AG04449 (cell line): Measurements from ENCODE around the gene KANSL2.
"Not testable (repeated sequence)": the region's sequence is repeated elsewhere in the genome, so short reads cannot be mapped to it uniquely, and the experiment has no call there.

Experiments used
- CTCF ChIA-PET: fragments of 350-600 bp; formaldehyde crosslinking; extraction: SDS; loops from one replicate; lab custom pipeline; 2021; ENCODE audit warnings: antibody characterized with exemption; lab: Yijun Ruan, JAX
- POLR2A ChIA-PET: fragments of 400-600, 350-600 bp; formaldehyde crosslinking; extraction: SDS; loops from one replicate; lab custom pipeline; 2020; ENCODE audit warnings: antibody characterized with exemption, inconsistent platforms; lab: Yijun Ruan, JAX
- DNase-seq: peaks from one replicate; pipeline ENCODE4 v3.0.0-alpha.2; 2010; ENCODE audit warnings: low read depth, low spot score
- H3K4me3 ChIP-seq: 2 replicates; pipeline ENCODE4 v1.5.1; 2011; ENCODE audit warnings: low read depth, mild to moderate bottlenecking, control low read depth, low read length
- TF ChIP-seq, protein P1 (sequence below): IDR thresholded peaks from one replicate; pipeline ENCODE4 v1.5.1; 2011; ENCODE audit warnings: mild to moderate bottlenecking, moderate library complexity, low read length, control low read depth, inconsistent platforms; ENCODE audit not compliant: insufficient read depth; ENCODE audit errors: missing control alignments

Gene KANSL2

DNA sequence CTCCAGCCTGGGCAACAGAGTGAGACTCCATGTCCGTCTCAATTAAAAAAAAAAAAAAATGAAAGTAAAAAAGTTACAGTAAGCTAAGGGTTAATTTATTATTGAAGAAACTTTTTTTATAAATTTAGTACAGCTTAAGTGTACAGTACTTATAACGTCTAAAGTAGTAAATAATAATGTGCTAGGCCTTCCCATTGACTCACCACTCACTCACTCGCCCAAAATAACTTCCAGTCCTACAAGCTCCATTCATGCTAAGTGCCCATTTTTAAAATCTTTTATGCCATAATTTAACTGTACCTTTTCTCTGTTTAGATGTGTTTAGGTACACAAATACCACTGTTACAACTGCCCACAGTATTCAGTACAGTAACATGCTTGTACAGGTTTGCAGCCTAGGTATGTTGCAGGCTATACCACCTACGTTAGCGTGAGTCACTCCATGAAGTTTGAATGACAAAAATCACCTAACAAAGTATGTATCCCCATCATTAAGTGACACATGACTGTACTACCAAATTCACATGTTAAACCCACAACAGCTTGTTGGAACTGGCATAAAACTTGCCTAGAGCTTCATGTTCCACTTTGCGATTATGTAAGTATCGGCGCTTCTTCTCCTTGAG lies 10.7 kb downstream of the KANSL2 start:
- H3K4me3 ChIP-seq, result no peak overlapping the region
- POLR2A ChIA-PET, result interaction anchor here (1.8 kb wide), 1 partner anchor 11 kb away, joined by 6 read pairs; the partner anchor contains the start of gene KANSL2
- no peak for DNase-seq
- TF ChIP-seq, protein P1, sequence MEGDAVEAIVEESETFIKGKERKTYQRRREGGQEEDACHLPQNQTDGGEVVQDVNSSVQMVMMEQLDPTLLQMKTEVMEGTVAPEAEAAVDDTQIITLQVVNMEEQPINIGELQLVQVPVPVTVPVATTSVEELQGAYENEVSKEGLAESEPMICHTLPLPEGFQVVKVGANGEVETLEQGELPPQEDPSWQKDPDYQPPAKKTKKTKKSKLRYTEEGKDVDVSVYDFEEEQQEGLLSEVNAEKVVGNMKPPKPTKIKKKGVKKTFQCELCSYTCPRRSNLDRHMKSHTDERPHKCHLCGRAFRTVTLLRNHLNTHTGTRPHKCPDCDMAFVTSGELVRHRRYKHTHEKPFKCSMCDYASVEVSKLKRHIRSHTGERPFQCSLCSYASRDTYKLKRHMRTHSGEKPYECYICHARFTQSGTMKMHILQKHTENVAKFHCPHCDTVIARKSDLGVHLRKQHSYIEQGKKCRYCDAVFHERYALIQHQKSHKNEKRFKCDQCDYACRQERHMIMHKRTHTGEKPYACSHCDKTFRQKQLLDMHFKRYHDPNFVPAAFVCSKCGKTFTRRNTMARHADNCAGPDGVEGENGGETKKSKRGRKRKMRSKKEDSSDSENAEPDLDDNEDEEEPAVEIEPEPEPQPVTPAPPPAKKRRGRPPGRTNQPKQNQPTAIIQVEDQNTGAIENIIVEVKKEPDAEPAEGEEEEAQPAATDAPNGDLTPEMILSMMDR, result no peak
- CTCF ChIA-PET, result interaction anchor here (0.9 to 1.8 kb wide), 3 partner anchors 11 to 54 kb away, joined by 3 to 5 read pairs (median 3); no protein-coding TSS in a partner anchor

DNA sequence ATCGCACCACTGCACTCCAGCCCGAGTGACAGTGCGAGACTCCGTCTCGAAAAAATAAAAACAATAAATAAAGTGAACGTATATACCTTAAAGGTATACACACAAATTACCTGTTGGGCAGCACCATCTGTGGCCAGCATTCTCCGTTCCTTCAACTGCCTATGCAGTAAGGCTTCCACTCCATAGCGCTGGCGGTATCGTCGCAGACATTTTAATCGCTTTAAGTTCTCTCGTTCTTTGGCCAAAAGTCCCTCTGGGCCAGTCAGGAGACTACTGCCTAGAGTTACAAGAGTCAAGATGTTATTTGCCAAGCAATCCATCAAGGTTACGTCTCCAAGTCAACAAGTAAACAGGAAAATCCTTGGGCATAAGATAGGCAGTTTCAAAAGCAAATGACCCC lies 13.0 kb downstream of the KANSL2 start:
- DNase-seq, result no peak
- TF ChIP-seq, protein P1, result no peak

DNA sequence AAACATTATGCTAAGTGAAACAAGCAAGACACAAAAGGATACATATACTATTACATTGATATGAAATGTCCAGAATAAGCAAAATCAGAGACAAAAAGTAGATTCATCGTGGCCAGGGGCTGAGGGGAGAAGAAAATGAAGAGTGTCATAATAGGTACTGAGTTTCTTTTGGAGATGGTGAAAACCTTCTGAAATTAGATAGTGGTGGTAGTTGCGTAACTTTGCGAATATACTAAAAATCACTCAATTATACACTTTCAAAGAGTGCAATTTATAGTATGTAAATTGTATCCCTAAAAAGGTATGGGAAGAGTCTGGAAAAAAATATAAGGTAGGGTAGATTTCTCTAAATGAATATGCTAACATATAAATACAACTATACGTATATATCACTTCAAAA lies 22.2 kb downstream of the KANSL2 start:
- no peak for DNase-seq
- TF ChIP-seq, protein P1, result no peak
- CTCF ChIA-PET, result no interaction called here
- POLR2A ChIA-PET, result no interaction called here
- H3K4me3 ChIP-seq, result no peak overlapping the region

More for the DNA sequence above, 13.0 kb downstream of the KANSL2 start:
- POLR2A ChIA-PET, result no interaction called here
- no peak overlapping the region for H3K4me3 ChIP-seq
- CTCF ChIA-PET, result no interaction called here

DNA sequence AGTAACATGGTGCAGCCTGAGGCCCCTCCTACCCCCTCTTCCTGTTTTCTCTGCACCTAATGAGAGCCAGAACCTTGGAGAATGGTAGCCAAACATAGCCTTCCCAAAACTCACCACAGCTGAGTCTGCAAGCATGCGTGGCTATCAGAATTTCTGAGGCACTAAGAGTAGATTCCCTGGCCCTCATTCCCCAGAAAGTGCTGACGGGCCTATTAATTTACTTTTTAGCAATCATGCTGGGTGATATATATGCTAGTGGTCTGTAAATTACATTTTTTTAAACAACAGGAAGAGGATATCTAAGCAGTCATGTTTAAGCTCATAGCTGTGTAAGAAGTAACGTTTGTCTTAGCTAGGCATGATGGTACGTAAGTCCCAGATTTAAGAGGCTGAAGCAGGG lies 30.4 kb downstream of the KANSL2 start:
- H3K4me3 ChIP-seq, result no peak overlapping the region
- ChIA-PET POLR2A (no interaction called here), CTCF (no interaction called here)
- DNase-seq, result no peak
- TF ChIP-seq, protein P1, result no peak

DNA sequence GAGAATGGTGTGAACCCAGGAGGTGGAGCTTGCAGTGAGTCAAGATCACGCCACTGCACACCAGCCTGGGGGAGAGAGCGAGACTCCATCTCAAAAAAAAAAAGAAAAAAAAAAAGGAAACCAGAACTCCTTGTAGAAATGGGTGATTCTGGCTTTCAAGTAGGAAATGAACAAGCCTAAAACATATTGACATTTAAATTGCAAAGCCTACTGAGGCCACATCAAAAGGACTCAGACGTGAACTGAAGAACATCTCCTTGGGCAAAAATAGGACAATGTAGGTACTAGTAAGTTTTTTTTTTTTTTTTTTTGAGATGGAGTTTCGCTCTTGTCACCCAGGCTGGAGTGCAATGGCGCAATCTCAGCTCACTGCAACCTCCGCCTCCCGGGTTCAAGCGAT lies 36.7 kb downstream of the KANSL2 start:
- POLR2A ChIA-PET, DNase-seq, CTCF ChIA-PET, H3K4me3 ChIP-seq: not testable (repeated sequence)

DNA sequence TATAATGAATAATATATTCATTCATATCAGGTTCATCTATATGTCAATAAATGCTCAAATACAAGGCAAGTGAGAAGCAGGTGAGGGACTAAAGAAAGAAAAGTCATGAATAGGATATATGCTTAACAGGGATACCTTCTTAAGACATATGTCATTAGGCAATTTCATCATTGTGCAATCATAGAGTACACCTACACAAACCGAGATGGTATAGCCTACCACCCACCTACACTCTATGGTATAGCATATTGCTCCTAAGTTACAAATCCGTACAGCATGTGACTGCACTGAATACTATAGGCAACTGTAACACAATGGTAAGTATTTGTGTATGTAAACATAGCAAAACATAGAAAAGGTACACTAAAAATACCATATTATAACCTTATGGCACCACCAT lies 39.0 kb downstream of the KANSL2 start:
- H3K4me3 ChIP-seq, result no peak overlapping the region
- CTCF ChIA-PET, result no interaction called here
- TF ChIP-seq, protein P1, result no peak
- POLR2A ChIA-PET, result no interaction called here
- DNase-seq, result no peak

DNA sequence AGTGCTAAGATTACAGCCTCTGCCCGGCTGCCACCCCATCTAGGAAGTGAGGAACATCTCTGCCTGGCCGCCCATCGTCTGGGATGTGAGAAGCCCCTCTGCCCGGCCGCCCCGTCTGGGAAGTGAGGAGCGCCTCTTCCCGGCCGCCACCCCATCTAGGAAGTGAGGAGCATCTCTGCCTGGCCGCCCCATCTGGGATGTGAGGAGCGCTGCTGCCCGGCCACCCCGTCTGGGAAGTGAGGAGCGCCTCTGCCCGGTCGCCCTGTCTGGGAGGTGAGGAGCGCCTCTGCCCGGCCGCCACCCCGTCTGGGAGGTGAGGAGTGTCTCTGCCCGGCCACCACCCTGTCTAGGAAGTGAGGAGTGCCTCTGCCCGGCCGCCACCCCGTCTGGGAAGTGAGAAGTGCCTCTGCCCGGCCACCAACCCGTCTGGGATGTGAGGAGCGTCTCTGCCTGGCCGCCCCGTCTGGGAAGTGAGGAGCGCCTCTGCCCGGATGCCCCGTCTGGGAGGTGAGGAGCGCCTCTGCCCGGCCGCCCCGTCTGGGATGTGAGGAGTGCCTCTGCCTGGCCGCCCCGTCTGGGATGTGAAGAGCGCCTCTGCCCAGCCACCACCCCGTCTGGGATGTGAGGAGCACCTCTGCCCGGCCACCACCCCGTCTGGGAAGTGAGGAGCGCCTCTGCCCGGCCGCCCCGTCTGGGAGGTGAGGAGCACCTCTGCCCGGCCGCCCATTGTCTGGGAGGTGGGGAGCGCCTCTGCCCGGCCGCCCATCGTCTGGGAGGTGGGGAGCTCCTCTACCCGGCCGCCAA lies 40.1 kb downstream of the KANSL2 start:
- CTCF ChIA-PET, POLR2A ChIA-PET, DNase-seq, H3K4me3 ChIP-seq: not testable (repeated sequence)
